K562 (cell line): ENCODE data around the gene NOP14. TPM values are rescaled to one million over a fixed set of nuclear protein-coding genes. Genes with fewer than 3 reads are reported as not detected.

Source experiments
- CHD1 ChIP-seq: fragments of 200-600 bp; sonication (generic); IDR thresholded peaks from one replicate; pipeline ENCODE4 v1.6.1; 2012; ENCODE audit warnings: mild to moderate bottlenecking, moderate library complexity, low read length, inconsistent platforms
- EHMT2 ChIP-seq: fragments of 450-650 bp; IDR thresholded peaks from 2 replicates; pipeline ENCODE4 v1.6.1; 2018; ENCODE audit warnings: antibody characterized with exemption
- SLC30A9 ChIP-seq: fragments of 250-450 bp; sonication (Bioruptor Pico); IDR thresholded peaks from 2 replicates; pipeline ENCODE4 v1.8.0; 2022; ENCODE audit warnings: mild to moderate bottlenecking, moderate library complexity
- UBTF ChIP-seq, 2 experiments: IDR thresholded peaks; 2 replicates each; pipeline ENCODE4 v1.6.1; 2012; ENCODE audit warnings: improper control_type of control experiment in 2 of 2, low read depth in 2 of 2, low read length in 2 of 2, borderline replicate concordance in 1 of 2
- ZBTB40 ChIP-seq, 2 experiments: fragments of 450-650 bp in 1 of 2; sonication (generic) in 1 of 2; formaldehyde crosslinking in 1 of 2; IDR thresholded peaks; 2 replicates each; pipeline versions ENCODE4 v1.7.1 to v1.9.0; 2016 to 2022; ENCODE audit warnings: inconsistent platforms in 1 of 2, mild to moderate bottlenecking in 1 of 2, missing genetic modification reagents in 1 of 2
- ZFPM2 ChIP-seq: fragments of 250-450 bp; sonication (Bioruptor Pico); IDR thresholded peaks from 2 replicates; pipeline ENCODE4 v1.5.1; 2022; ENCODE audit warnings: mild to moderate bottlenecking
- polyA plus RNA-seq, 8 experiments: library from polyadenylated mRNA; depleted of rRNA in 4 of 8; stranded (reverse) in 5 of 8; unstranded in 3 of 8; fragments of >200 nt; fragmentation: Nextera tagmentation in 2 of 8; fragmentation: Illumina TruSeq in 1 of 8; extraction: Ambion mirVana in 2 of 8; extraction: Trizol in 1 of 8; gene quantifications; 2 replicates each; pipeline versions ENCODE4 v1.2.1 to v1.2.3, GENCODE V29; 2011 to 2014; ENCODE audit warnings: inconsistent platforms in 1 of 8, missing spikeins in 1 of 8
- total RNA-seq, 7 experiments: library from RNA; depleted of rRNA in 6 of 7; stranded (reverse); fragments of >200 nt in 6 of 7; fragmentation: Illumina TruSeq in 2 of 7; extraction: Trizol in 2 of 7; gene quantifications; 2 replicates each; pipeline versions ENCODE4 v1.2.1 to v1.2.3, GENCODE V29; 2011 to 2021; ENCODE audit warnings: low replicate concordance in 1 of 7

Gene NOP14
- total and polyA plus RNA-seq, 9 of the 15 experiments (the other 6 are each of a cell fraction or from before 2014, with no cell fraction given) = 12.7 to 76.0 (median 50.9) TPM

DNA sequence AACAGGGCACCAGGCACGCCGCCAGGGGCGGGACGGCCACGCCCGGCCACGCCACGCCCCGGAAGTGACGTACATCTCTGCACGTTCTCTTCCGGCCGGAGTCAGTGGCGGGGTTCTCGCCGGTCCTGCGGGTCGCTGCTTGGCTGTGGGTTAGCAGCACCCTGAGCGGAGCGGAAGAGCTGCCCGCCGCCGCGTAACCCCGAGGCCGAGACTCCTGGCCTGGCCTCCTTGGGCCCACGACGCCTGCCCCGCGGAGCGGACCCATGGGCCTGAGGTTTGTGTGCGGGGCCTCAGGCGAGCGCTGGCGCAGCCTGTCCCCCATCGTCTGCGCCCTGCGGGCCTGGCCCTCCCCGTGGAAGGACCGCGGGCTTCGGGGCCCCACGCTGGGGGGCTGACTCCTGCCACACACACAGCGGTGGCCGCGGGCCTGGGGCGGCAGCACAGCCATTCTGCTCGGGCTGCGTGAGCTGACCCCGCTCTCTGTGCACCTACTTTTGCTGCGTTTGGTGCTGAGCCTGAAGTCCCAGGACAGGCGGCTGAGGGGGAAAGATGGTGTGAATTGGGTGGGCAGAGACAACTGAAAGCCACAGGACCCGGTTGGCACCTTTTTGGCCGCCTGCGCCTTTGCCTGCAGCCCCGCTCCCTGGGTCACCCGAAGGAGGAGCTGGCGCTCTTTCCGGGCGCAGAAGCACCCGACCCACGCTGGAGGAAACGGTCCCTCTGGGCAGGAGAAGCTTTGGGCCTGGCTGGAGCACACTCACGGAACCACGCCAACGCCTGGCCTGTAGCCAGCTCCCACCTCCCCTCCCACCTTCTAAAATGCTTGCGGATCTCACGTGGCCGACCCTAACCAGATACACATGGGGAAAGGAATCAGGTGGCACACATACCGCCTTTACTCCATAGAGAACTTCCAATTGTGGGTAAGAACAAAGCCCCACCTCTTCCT lies 28.1 kb downstream of the NOP14 start (continued):
- TF ChIP-seq UBTF (IDR thresholded peaks at IDR 0.05; ENCODE audit: borderline replicate concordance in 1 of 2, low read depth in 2 of 2, low read length in 2 of 2) (no peak), EHMT2 (no peak), SLC30A9 (no peak), ZFPM2 (CRISPR knock-in tag) (no peak), ZBTB40 (IDR thresholded peaks at IDR 0.05) (peak; percentile 93), ZBTB40 (CRISPR knock-in tag; IDR thresholded peaks at IDR 0.05) (no peak), CHD1 (peak; percentile 64)
